HL-60 (cell line): ENCODE measurements around the gene ATP6V0D1.

Source experiments
- DNase-seq, 2 experiments: peaks; one replicate each; pipeline ENCODE4 v3.0.0-alpha.2; 2010 to 2020; ENCODE audit warnings: low read depth in 1 of 2, low spot score in 1 of 2
- H3K27ac ChIP-seq: fragments of 250-450 bp; sonication (Bioruptor Pico); replicated peaks from 2 replicates; pipeline ENCODE4 v1.5.1; 2020; ENCODE audit warnings: mild to moderate bottlenecking, moderate library complexity
- H3K27me3 ChIP-seq: fragments of 250-450 bp; sonication (Bioruptor Pico); 2 replicates; pipeline ENCODE4 v1.5.1; 2021; ENCODE audit warnings: mild to moderate bottlenecking, moderate library complexity; ENCODE audit not compliant: insufficient read depth, poor library complexity, severe bottlenecking
- H3K4me3 ChIP-seq: replicated peaks from 2 replicates; pipeline ENCODE4 v1.5.1; 2011; ENCODE audit warnings: mild to moderate bottlenecking, control low read depth, low read length; ENCODE audit not compliant: insufficient read depth
- POLR2AphosphoS5 ChIP-seq: IDR thresholded peaks from 2 replicates; pipeline ENCODE4 v1.6.1; 2012; ENCODE audit warnings: low read depth
- TF ChIP-seq, protein P1 (sequence below): IDR thresholded peaks from one replicate; pipeline ENCODE4 v1.5.1; 2011; ENCODE audit warnings: low read length, control low read depth, inconsistent platforms; ENCODE audit not compliant: insufficient read depth

ATP6V0D1 gene

DNA sequence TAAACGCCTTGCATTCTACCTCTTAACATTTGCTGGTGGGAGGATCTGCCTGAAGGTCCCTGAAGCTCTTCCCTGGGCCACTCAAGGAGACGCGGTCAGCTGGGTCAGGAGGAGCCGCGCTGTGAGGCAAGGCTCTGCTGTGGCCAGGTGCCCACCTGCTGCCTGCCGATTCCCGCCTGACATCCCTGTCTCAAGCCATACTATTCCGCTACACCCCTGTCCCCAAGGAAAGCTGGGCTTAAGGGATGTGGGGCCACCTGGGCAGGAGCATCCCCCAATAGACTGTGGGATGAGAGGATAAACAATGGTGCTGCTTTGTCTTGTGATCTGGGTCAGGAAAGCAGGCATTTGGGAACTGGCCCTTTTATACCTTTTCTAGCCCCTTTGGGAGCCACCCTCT, 92.8 kb downstream of the ATP6V0D1 start:
- DNase-seq = no peak
- no peak overlapping the region for H3K4me3 ChIP-seq
- H3K27ac ChIP-seq = no peak overlapping the region
- TF ChIP-seq POLR2AphosphoS5 = no peak
- TF ChIP-seq, protein P1, sequence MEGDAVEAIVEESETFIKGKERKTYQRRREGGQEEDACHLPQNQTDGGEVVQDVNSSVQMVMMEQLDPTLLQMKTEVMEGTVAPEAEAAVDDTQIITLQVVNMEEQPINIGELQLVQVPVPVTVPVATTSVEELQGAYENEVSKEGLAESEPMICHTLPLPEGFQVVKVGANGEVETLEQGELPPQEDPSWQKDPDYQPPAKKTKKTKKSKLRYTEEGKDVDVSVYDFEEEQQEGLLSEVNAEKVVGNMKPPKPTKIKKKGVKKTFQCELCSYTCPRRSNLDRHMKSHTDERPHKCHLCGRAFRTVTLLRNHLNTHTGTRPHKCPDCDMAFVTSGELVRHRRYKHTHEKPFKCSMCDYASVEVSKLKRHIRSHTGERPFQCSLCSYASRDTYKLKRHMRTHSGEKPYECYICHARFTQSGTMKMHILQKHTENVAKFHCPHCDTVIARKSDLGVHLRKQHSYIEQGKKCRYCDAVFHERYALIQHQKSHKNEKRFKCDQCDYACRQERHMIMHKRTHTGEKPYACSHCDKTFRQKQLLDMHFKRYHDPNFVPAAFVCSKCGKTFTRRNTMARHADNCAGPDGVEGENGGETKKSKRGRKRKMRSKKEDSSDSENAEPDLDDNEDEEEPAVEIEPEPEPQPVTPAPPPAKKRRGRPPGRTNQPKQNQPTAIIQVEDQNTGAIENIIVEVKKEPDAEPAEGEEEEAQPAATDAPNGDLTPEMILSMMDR = no peak
- peaks cover 8% of the 10 kb centered on the region for H3K27me3 ChIP-seq
